ACHN (cell line): ENCODE data around the gene RNLS.

Source experiments
- DNase-seq: peaks from one replicate; pipeline ENCODE4 v3.0.0-alpha.2; 2015
- in situ Hi-C: cut with HindIII; loops from 2 replicates; pipeline ENCODE4 v1.10.0; 2017; ENCODE audit warnings: low sequenced_read_pairs, low pct_ligation_motif_present, low pct_unique_long_range_greater_than_20kb

The RNLS gene

GRCh38 chr10:88557256-88557655, 25.9 kb downstream of the RNLS start:
- DNase-seq: no peak
- in situ Hi-C loops: loop anchor here (25.0 kb wide), 1 partner anchor 695 kb away; the partner anchor contains the start of genes KLLN and PTEN

DNA sequence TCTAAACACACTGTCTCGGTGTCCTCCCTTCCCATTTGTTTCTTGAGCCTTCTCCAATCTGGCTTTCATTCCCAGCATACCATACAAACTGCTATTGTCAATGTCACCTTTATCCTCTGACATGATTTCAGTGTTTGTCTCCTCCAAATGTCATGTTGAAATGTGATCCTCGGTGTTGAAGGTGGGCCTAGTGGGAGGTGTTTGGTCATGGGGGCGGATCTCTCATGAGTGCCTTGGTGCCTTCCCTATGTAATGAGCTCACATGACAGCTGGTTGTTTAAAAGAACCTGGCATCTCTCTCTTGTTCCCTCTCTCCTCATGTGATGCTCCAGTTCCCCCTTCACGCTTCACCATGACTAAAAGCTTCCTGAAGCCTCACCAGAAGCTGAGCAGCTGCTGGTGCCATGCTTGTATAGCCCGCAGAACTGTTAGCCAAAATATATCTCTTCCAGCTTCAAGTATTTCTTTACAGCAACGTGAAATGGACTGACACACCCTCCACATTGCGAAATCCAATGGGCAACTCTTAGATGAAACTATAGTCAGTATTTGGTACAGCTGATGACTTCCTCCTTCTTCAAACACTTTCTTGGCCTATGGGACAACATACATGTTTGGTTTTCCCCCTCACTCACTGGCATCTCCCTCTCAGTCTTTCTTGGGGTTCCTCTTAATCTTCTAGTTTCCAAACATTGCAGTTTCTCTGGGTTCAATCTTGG, 27.8 kb downstream of the RNLS start:
- in situ Hi-C loops: loop anchor here (25.0 kb wide), 1 partner anchor 693 kb away; the partner anchor contains the start of genes KLLN and PTEN
- no peak for DNase-seq

- in situ Hi-C loops: loop anchor here (25.0 kb wide), 1 partner anchor 691 kb away; the partner anchor contains the start of genes KLLN and PTEN
- peak; percentile 69 for DNase-seq
Measured at GRCh38 chr10:88553116-88553752, 29.9 kb downstream of the RNLS start.

DNA sequence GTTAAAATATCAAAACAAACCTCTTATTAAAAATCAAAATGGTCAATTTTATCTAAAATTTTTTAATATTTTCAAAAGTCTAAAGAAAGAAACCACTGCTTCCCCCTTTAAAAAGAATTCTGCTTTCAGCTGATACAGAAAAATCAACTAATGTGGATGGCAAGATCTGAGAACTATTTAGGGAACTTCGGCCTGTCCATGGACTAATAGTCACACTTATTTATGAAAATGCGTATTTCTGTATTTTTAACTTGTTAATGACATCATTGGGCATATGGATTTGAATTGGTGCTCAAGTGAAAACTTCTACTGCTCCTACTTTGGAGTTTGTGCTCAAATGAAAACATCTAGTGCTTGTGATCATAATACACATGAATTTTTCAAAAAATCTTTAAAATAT, 31.9 kb downstream of the RNLS start:
- DNase-seq: no peak
- in situ Hi-C loops: loop anchor here (25.0 kb wide), 1 partner anchor 689 kb away; the partner anchor contains the start of genes KLLN and PTEN

GRCh38 chr10:88546497-88546896, 36.6 kb downstream of the RNLS start:
- DNase-seq: peak; percentile 43
- in situ Hi-C loops: no loop called here

GRCh38 chr10:88545359-88545758, 37.8 kb downstream of the RNLS start:
- in situ Hi-C loops: no loop called here
- no peak for DNase-seq

DNA sequence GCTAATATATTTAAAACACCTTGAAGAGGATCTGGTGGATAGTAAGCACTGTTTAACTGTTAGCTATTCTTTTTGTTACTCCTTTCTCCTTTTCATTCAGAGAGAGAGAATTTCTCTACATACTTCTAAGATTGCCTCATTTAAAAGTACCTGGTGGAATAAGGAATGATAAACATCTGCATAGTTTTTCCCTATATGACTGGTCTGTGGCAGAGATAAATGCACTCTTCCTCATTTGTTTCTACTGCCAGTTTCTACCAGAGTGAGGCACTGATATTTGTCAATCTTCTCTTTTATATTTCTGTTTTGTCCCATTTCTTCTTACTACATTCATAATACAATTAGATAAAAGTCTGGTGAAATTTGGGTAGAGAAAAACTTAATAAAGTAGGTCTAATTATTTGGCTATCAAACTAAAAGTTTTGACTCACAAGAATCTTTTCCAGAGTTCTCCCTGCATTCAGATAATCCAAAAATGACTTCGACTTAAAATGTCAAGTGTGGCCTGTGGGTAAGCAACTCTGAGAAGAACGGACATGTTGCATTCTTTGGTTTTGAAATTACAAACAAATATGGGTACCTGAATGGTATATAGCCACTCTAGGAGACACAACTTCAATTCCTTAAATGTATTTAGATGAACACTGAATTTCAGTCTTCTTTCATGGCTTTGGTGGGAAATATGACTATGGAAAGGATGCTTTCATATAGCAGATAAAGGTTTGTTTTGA, 38.8 kb downstream of the RNLS start:
- no peak for DNase-seq
- in situ Hi-C loops: no loop called here

- in situ Hi-C loops: no loop called here
- no peak for DNase-seq
Measured at GRCh38 chr10:88542522-88542921, 40.6 kb downstream of the RNLS start.

- DNase-seq: no peak
- in situ Hi-C loops: no loop called here
Measured at GRCh38 chr10:88541116-88541626, 41.9 kb downstream of the RNLS start.

- peak; percentile 62 for DNase-seq
- in situ Hi-C loops: no loop called here
Measured at GRCh38 chr10:88540351-88540750, 42.8 kb downstream of the RNLS start.

DNA sequence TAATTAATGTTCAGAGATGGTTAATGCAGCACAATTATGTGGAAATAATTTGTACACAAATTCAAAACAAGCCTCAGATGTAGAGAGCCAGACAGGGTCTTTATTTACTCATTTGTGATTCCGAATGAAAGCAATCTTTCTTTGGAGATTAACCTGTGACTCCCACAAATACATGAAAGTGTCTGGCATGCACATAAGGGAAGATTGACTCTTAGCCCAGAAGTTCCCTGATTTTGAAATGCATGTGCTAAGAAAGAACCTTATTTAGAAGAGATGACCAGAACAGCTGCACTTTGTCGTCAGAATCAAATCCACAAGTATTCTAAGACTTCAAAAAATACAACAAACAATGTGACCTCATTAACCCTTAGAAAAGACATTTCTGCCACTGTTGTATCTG, 45.1 kb downstream of the RNLS start:
- no peak for DNase-seq
- in situ Hi-C loops: no loop called here

DNA sequence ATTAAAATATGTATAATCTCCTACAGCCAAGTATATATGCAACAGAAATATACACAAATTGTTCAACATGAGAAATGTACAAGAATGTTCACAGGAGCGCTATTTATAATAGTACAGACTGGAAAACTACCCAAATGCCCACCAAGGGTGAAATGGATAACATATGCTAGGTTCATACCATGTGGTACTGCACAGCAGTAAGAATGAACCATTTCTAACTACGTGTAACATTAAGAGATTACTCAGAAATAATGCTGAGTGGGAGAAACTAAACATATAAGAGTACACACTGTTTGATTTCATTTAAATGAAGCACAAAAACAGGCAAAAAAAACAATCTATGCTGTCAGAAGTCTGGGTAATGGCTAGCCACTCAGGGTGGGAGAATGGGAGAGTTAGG, 45.8 kb downstream of the RNLS start:
- no peak for DNase-seq
- in situ Hi-C loops: no loop called here

DNA sequence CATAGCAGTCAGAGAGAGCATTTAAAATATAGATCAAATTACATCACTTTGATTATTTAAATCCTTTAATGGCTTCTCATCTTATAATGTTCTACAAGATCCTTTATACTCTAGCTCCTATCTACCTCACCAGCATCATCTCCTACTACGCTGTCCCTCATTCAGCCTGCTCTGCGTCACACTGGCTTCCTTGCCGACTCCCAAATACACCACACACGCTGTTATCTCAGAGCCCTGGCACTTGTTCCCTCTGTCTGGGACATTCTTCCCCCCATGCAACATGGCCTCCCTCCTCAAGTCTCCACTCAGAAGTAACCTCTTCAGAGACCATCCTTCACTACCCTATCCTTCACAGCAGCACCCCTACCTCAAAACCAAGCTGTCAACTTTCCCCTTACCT, 46.7 kb downstream of the RNLS start:
- in situ Hi-C loops: no loop called here

DNA sequence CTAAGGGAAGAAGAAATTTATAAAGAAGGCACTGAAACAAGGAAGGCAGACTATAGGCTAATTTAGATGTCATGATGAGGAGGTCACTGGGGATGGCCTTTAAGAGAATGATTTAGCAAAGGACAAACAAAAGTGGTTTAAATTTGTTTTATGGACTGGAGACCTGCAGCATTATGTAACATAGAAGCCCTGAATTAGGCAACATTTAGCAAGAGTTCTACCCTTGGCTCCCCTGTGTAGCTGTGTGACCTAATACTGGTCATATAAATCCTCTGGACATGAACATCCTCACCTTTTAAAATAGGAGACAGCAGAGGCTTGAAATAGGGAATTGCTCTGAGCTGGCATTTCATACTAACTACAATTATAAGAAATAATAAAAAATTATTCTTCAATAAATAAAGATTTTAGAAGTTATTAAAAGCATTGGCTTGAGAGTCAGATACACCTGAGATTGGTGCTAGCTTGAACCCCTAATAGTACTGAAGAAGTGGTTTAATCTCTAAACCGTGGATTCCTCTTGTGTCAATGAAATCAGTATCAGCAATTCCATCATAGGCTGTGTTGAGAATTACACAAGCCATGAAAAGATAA, 48.9 kb downstream of the RNLS start:
- DNase-seq: no peak
- in situ Hi-C loops: no loop called here

More for the DNA sequence above, 46.7 kb downstream of the RNLS start:
- no peak for DNase-seq

DNA sequence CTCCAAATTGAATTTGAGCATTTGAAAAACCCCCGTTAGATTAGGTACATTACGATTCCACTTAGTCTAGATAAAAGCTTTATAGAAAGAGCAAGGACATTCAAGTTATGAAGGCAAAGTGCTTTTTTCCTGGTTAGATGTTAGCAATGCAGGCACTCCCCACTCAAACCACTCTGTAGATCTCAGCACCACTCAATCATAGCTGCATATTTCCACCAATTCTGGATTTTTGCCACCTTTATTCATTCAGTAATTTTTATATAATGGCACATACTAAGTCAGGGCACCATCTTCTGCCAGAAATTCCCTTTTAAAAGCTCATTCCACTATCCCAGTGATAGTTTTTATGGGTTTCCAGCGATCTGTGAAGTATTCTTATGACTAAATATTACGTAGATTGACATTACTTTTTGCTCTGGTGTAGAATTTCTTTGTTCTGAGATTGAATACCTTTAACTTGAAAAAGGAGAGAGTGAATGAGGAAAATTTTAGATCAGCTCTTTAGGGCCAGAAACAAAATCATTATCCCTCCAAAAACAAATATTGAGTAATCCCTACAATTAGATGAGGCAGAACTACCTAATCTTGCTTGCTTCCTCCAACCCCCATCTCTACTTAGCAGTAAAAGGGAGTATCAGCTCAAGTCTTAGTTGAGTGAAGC, 51.6 kb downstream of the RNLS start:
- in situ Hi-C loops: no loop called here
- DNase-seq: no peak

DNA sequence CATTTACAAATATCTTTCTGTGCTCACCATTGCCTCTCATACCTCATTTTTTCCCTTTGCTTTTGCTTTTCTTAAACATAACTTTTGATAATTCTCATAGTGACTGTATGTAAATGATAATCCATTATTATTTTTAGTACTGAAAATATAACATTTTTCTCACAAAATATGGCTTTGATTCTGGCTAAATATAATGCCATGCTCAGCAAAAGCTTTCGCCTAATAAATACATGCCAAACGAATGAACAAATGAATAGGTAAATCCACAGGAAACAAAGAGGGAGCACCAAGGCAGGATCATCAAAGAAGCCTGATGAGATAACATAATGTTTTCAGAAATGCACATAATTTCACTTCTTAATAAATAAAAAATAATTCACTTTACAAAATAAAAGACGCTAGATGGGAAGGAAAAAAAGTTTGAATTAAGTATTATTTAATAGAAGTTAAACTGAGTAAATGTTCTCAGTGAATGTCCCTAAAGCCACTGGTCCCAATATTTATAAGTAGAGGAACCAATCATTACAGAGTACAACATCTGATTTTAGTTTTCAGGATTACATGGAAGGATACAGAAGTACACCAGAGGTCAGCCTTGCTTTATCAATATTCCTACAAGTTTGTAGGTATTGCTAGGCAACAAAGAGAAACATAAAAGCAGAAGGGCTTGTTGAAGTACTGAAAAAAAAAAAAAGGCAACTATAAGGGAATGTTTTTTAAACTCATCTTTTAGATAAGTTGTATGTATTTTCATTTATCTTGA, 52.3 kb downstream of the RNLS start:
- in situ Hi-C loops: no loop called here
- DNase-seq: no peak

DNA sequence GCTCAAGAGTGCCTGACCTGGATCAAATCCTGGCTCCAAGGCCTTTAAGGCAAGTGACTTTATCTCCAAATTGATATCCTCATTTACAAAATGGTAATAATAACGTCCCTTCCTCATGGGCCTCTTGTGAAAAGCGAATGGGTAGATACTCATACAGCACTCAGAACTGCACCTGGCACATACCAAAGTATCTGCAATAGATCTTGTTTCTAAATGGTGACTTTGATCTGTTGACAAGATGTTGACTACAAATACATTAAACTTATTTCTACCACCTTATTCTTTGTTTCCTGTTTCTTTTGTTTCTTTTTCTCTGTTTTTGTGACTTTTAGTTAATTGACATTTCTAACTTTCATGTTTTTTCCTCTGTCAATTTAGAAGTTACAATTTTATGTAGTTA, 53.0 kb downstream of the RNLS start:
- in situ Hi-C loops: no loop called here

More for the DNA sequence above, 53.0 kb downstream of the RNLS start:
- no peak for DNase-seq
